HG02759 (cell line): Measurements from ENCODE around the gene WT1.
"Not testable (repeated sequence)": the region's sequence is repeated elsewhere in the genome, so short reads cannot be mapped to it uniquely, and the experiment has no call there.

Experiments
- ATAC-seq: cut with Tn5 transposase; IDR thresholded peaks from one replicate; pipeline ENCODE4 v1.9.1; 2021; ENCODE audit warnings: mild to moderate bottlenecking, moderate library complexity; ENCODE audit not compliant: unreplicated experiment

Gene WT1

GRCh38 chr11:32388871-32389770 is 46.2 kb downstream of the WT1 start:
- ATAC-seq = no peak

GRCh38 chr11:32388365-32388764 is 47.0 kb downstream of the WT1 start:
- ATAC-seq = no peak

GRCh38 chr11:32387411-32387810 is 47.9 kb downstream of the WT1 start:
- no peak for ATAC-seq

GRCh38 chr11:32386770-32387377 is 48.5 kb downstream of the WT1 start:
- no peak for ATAC-seq

GRCh38 chr11:32385998-32386397 is 49.3 kb downstream of the WT1 start:
- no peak for ATAC-seq

- ATAC-seq = no peak
Measured at GRCh38 chr11:32382339-32383049, 52.8 kb downstream of the WT1 start.

- ATAC-seq = no peak
Measured at GRCh38 chr11:32381179-32381578, 54.2 kb downstream of the WT1 start.

GRCh38 chr11:32379719-32380118 is 55.6 kb downstream of the WT1 start:
- no peak for ATAC-seq

GRCh38 chr11:32375826-32376225 is 59.5 kb downstream of the WT1 start:
- no peak for ATAC-seq

- no peak for ATAC-seq
Measured at GRCh38 chr11:32374261-32374711, 61.1 kb downstream of the WT1 start.

GRCh38 chr11:32369987-32370386 is 65.4 kb downstream of the WT1 start:
- not testable (repeated sequence) for ATAC-seq

GRCh38 chr11:32366666-32367065 is 68.7 kb downstream of the WT1 start:
- ATAC-seq = no peak

- ATAC-seq = no peak
Measured at GRCh38 chr11:32365192-32365591, 70.1 kb downstream of the WT1 start.

GRCh38 chr11:32358729-32359128 is 76.6 kb downstream of the WT1 start:
- no peak for ATAC-seq

- ATAC-seq = no peak
Measured at GRCh38 chr11:32353884-32354283, 81.5 kb downstream of the WT1 start.

- ATAC-seq = no peak
Measured at GRCh38 chr11:32348502-32348901, 86.8 kb downstream of the WT1 start.

GRCh38 chr11:32344946-32345345 is 90.4 kb downstream of the WT1 start:
- no peak for ATAC-seq

GRCh38 chr11:32343325-32344008 is 91.9 kb downstream of the WT1 start:
- ATAC-seq = no peak

- no peak for ATAC-seq
Measured at GRCh38 chr11:32341620-32342613, 93.4 kb downstream of the WT1 start.

- ATAC-seq = no peak
Measured at GRCh38 chr11:32340181-32340580, 95.2 kb downstream of the WT1 start.
